Spleen (tissue), 11 donors: ENCODE measurements around the gene ABCG1. TPM values are rescaled to one million over a fixed set of nuclear protein-coding genes. Genes with fewer than 3 reads are reported as not detected.

ENCODE experiments used
- DNase-seq: peaks from one replicate; pipeline ENCODE4 v3.0.0-alpha.2; 2020
- H3K27ac ChIP-seq, 8 donors: fragments of 200-600 bp; sonication (generic) in 7 of 8; 1 replicate in 4 of 8; 2 replicates in 4 of 8; pipeline versions ENCODE4 v1.5.0 to v1.8.0; 2016 to 2021; ENCODE audit warnings: inconsistent platforms in 4 of 8, mild to moderate bottlenecking in 4 of 8, moderate library complexity in 1 of 8
- H3K27me3 ChIP-seq, 7 donors: fragments of 200-600 bp; sonication (generic) in 6 of 7; replicated peaks in 1 of 7; 1 replicate in 4 of 7; 2 replicates in 3 of 7; pipeline versions ENCODE4 v1.5.0 to v1.8.0; 2016 to 2021; ENCODE audit warnings: inconsistent platforms in 3 of 7, mild to moderate bottlenecking in 1 of 7
- H3K36me3 ChIP-seq, 6 donors: fragments of 200-600 bp; sonication (generic) in 5 of 6; 1 replicate in 4 of 6; 2 replicates in 2 of 6; pipeline versions ENCODE4 v1.5.0 to v1.8.0; 2016 to 2021; ENCODE audit warnings: inconsistent platforms in 2 of 6
- H3K4me1 ChIP-seq, 6 donors: fragments of 200-600 bp; sonication (generic) in 5 of 6; 1 replicate in 3 of 6; 2 replicates in 3 of 6; pipeline versions ENCODE4 v1.5.0 to v1.8.0; 2016 to 2021; ENCODE audit warnings: inconsistent platforms in 3 of 6
- H3K4me3 ChIP-seq, 8 donors: fragments of 200-600 bp; sonication (generic) in 7 of 8; 1 replicate in 4 of 8; 2 replicates in 4 of 8; pipeline versions ENCODE4 v1.5.0 to v1.8.0; 2016 to 2021; ENCODE audit warnings: inconsistent platforms in 4 of 8, mild to moderate bottlenecking in 4 of 8, moderate library complexity in 2 of 8
- H3K9me3 ChIP-seq, 8 donors: fragments of 200-600 bp; sonication (generic) in 7 of 8; 1 replicate in 4 of 8; 2 replicates in 4 of 8; pipeline versions ENCODE4 v1.5.0 to v1.8.0; 2016 to 2021; ENCODE audit warnings: inconsistent platforms in 4 of 8
- CTCF ChIP-seq, 11 experiments: fragments of 200-600 bp in 7 of 11; fragments of 450-650 bp in 4 of 11; sonication (generic) in 4 of 11; IDR thresholded peaks in 8 of 11; conservative IDR thresholded peaks in 3 of 11; 1 replicate in 7 of 11; 2 replicates in 4 of 11; pipeline versions ENCODE4 v1.4.0 to v1.8.0; 2016 to 2021; ENCODE audit warnings: antibody characterized with exemption in 11 of 11, inconsistent platforms in 4 of 11, mild to moderate bottlenecking in 1 of 11
- POLR2A ChIP-seq, 3 donors: fragments of 450-650 bp; IDR thresholded peaks; one replicate each; pipeline ENCODE4 v1.5.1; 2017; ENCODE audit warnings: antibody characterized with exemption in 3 of 3, mild to moderate bottlenecking in 1 of 3
- POLR2AphosphoS5 ChIP-seq, 3 donors: sonication (generic); formaldehyde crosslinking; IDR thresholded peaks; one replicate each; pipeline ENCODE4 v1.5.1; 2017; ENCODE audit warnings: antibody characterized with exemption in 3 of 3
- WGBS, 5 donors: extraction: QIAGEN DNeasy Blood & Tissue Kit in 3 of 5; methylation state at CpG; one replicate each; pipeline versions ENCODE4 v1.1.5 to v1.1.7; 2013 to 2018; 5-methylcytosine and 5-hydroxymethylcytosine counted together
- intact Hi-C: fragments of 100-400 bp; cut with DNase I; formaldehyde crosslinking; loops from one replicate; pipeline ENCODE4 v1.15.0; 2023; ENCODE audit warnings: low total_unique reads
- polyA plus RNA-seq, 3 donors: library from polyadenylated mRNA; stranded (reverse); fragments of 200-250 nt; gene quantifications; one replicate each; pipeline ENCODE4 v1.2.1, GENCODE V29; 2013
- total RNA-seq, 7 donors: library from RNA; depleted of rRNA in 3 of 7; stranded (reverse); fragments of >200 nt in 3 of 7; fragmentation: NEBNext Ultra II Directional in 4 of 7; extraction: Animal tissue kit (Norgen Biotek cat#: 25700) in 4 of 7; gene quantifications; one replicate each; pipeline versions ENCODE4 v1.1.0 to v1.2.1, GENCODE V29; 2016 to 2021
- donor health status: healthy with polysubstance abuse.
- donor health status: DM: no; HTN: no; CAD: no; lungs with moderate emphysema.
- donor health status: DM: no; HTN: no; CAD: no.
- donor health status: Bipolar disorder and iron deficiency.
- donor health status: healthy.
- donor health status: DM: no; HTN: no; CAD: no.
- donor health status: DM: yes; HTN: yes; CAD: no.

The ABCG1 gene
- total and polyA plus RNA-seq, 10 donors, result 14.6 to 143 (median 96.7) TPM

GRCh38 chr21:42301371-42302075, 82.6 kb downstream of the ABCG1 start:
- WGBS, 5 donors, result 52 to 79% (median 63%) methylated on average over 16 to 20 of the region's 20 CpGs
- peak; percentile 73 for DNase-seq
- TF ChIP-seq POLR2AphosphoS5 (IDR thresholded peaks at IDR 0.05) (peak in 2 of 3 donors; percentile 69 to 90), CTCF (IDR thresholded peaks at IDR 0.05 in 8 of 11, conservative IDR thresholded peaks at IDR 0.05 in 3 of 11) (no peak), POLR2A (IDR thresholded peaks at IDR 0.05) (no peak)
- Histone ChIP-seq H3K9me3 (no peaks in the 10 kb centered on the region), H3K36me3 (peaks cover 0 to 23% (median 10%) of the 10 kb centered on the region in 6 donors), H3K4me3 (no peak overlapping the region), H3K27me3 (peaks cover 0 to 20% (median 0%) of the 10 kb centered on the region in 7 donors), H3K27ac (peak overlapping the region; percentile 55 to 84 (median 78)), H3K4me1 (peaks cover 0 to 49% (median 24%) of the 10 kb centered on the region in 6 donors)
- intact Hi-C loops, result no loop called here

GRCh38 chr21:42302076-42302650, 83.2 kb downstream of the ABCG1 start:
- Histone ChIP-seq H3K27me3 (peaks cover 0 to 27% (median 0%) of the 10 kb centered on the region in 7 donors), H3K27ac (peak overlapping the region; percentile 35 to 84 (median 78)), H3K4me1 (peaks cover 0 to 49% (median 24%) of the 10 kb centered on the region in 6 donors), H3K9me3 (no peaks in the 10 kb centered on the region), H3K36me3 (peaks cover 0 to 17% (median 5%) of the 10 kb centered on the region in 6 donors), H3K4me3 (no peak overlapping the region)
- intact Hi-C loops, result no loop called here
- WGBS, 5 donors, result 43 to 70% (median 58%) methylated on average over 11 to 12 of the region's 12 CpGs
- peak; percentile 74 for DNase-seq
- TF ChIP-seq POLR2AphosphoS5 (IDR thresholded peaks at IDR 0.05), result peak; percentile 39 to 56 (median 51)
- no peak for TF ChIP-seq POLR2A (IDR thresholded peaks at IDR 0.05)
- no peak for TF ChIP-seq CTCF (IDR thresholded peaks at IDR 0.05 in 8 of 11, conservative IDR thresholded peaks at IDR 0.05 in 3 of 11)

- peaks cover 0 to 11% (median 0%) of the 10 kb centered on the region in 6 donors for H3K36me3 ChIP-seq
- H3K9me3 ChIP-seq, result no peaks in the 10 kb centered on the region
- peak overlapping the region; percentile 35 to 84 (median 78) for H3K27ac ChIP-seq
- peaks cover 0 to 33% (median 0%) of the 10 kb centered on the region in 7 donors for H3K27me3 ChIP-seq
- DNase-seq, result no peak
- TF ChIP-seq POLR2A (IDR thresholded peaks at IDR 0.05), result no peak
- TF ChIP-seq CTCF (IDR thresholded peaks at IDR 0.05 in 8 of 11, conservative IDR thresholded peaks at IDR 0.05 in 3 of 11), result no peak
- TF ChIP-seq POLR2AphosphoS5 (IDR thresholded peaks at IDR 0.05), result no peak
- intact Hi-C loops, result no loop called here
- H3K4me1 ChIP-seq, result peaks cover 0 to 49% (median 24%) of the 10 kb centered on the region in 6 donors
- 66 to 81% (median 73%) methylated on average over 4 to 7 of the region's 7 CpGs for WGBS, 5 donors
- no peak overlapping the region for H3K4me3 ChIP-seq
Measured at GRCh38 chr21:42302794-42303193, 83.9 kb downstream of the ABCG1 start.

GRCh38 chr21:42303443-42303842, 84.5 kb downstream of the ABCG1 start:
- Histone ChIP-seq H3K4me3 (no peak overlapping the region), H3K27ac (peak overlapping the region in 6 of 8 donors; percentile 58 to 84 (median 80)), H3K36me3 (peaks cover 0 to 5% (median 0%) of the 10 kb centered on the region in 6 donors), H3K4me1 (peaks cover 0 to 49% (median 24%) of the 10 kb centered on the region in 6 donors), H3K27me3 (peaks cover 0 to 39% (median 6%) of the 10 kb centered on the region in 7 donors), H3K9me3 (no peaks in the 10 kb centered on the region)
- intact Hi-C loops, result no loop called here
- WGBS, 5 donors, result 49 to 68% (median 61%) methylated on average over 3 of the region's 3 CpGs
- TF ChIP-seq CTCF (IDR thresholded peaks at IDR 0.05 in 8 of 11, conservative IDR thresholded peaks at IDR 0.05 in 3 of 11) (no peak), POLR2A (IDR thresholded peaks at IDR 0.05) (no peak), POLR2AphosphoS5 (IDR thresholded peaks at IDR 0.05) (no peak)
- no peak for DNase-seq
